A549 (cell line): ENCODE measurements around the gene PRIMPOL. TPM values are rescaled to one million over a fixed set of nuclear protein-coding genes. Genes with fewer than 3 reads are reported as not detected.
A peak's percentile ranks its signal among the peaks of the same experiment; 100 is the strongest.
"Not testable (repeated sequence)": the region's sequence is repeated elsewhere in the genome, so short reads cannot be mapped to it uniquely, and the experiment has no call there.

Experiments
- ATAC-seq, 2 experiments: fragments of 200-7000 bp in 1 of 2; fragments of >200 bp in 1 of 2; cut with Nextera tagmentation in 1 of 2; cut with Tn5 transposase in 1 of 2; 3 replicates each; pipeline versions ENCODE4 v1.8.0 to v1.9.1; 2018 to 2020; ENCODE audit warnings: mild to moderate bottlenecking in 1 of 2, moderate library complexity in 1 of 2
- CTCF ChIA-PET: fragments of 300-600 bp; sonication (Branson Sonifier 250); formaldehyde crosslinking; extraction: SDS; loops from one replicate; lab custom pipeline; 2021; ENCODE audit warnings: antibody characterized with exemption, inconsistent platforms; lab: Yijun Ruan, JAX
- POLR2A ChIA-PET: fragments of 350-600 bp; formaldehyde crosslinking; extraction: SDS; loops from one replicate; lab custom pipeline; 2021; ENCODE audit warnings: antibody characterized with exemption, inconsistent platforms; lab: Yijun Ruan, JAX
- DNase-seq, 2 experiments: peaks; one replicate each; pipeline versions ENCODE4 v3.0.0 to v3.0.0-alpha.2; 2011 to 2016; ENCODE audit warnings: low read depth in 1 of 2, low spot score in 1 of 2
- FAIRE-seq: peaks from 2 replicates; lab custom pipeline; 2011; peaks lifted over from hg19 to GRCh38; lab: Jason Lieb, UNC
- H3K27ac ChIP-seq, 2 experiments: fragments of >200 bp; sonication (Bioruptor Twin); formaldehyde crosslinking; 3 replicates each; pipeline ENCODE4 v1.5.1; 2016 to 2017
- H3K4me1 ChIP-seq: fragments of >200 bp; sonication (Bioruptor Twin); formaldehyde crosslinking; 3 replicates; pipeline ENCODE4 v1.6.1; 2016
- H3K4me2 ChIP-seq: fragments of >200 bp; sonication (Bioruptor Twin); formaldehyde crosslinking; 3 replicates; pipeline ENCODE4 v1.6.1; 2016
- H3K4me3 ChIP-seq: fragments of >200 bp; sonication (Bioruptor Twin); formaldehyde crosslinking; 3 replicates; pipeline ENCODE4 v1.5.1; 2016
- H3K9me3 ChIP-seq: fragments of >200 bp; sonication (Bioruptor Twin); formaldehyde crosslinking; 3 replicates; pipeline ENCODE4 v1.6.1; 2016
- ATOH8 ChIP-seq: fragments of 250-450 bp; sonication (Bioruptor Pico); IDR thresholded peaks from 2 replicates; pipeline ENCODE4 v1.5.0; 2020; ENCODE audit warnings: low read depth, mild to moderate bottlenecking, moderate library complexity
- CHD2 ChIP-seq: fragments of 150-350 bp; IDR thresholded peaks from 2 replicates; pipeline ENCODE4 v1.6.1; 2014; ENCODE audit warnings: low read length; ENCODE audit not compliant: partially characterized antibody
- CHD4 ChIP-seq: fragments of 200-600 bp; sonication (generic); IDR thresholded peaks from 2 replicates; pipeline ENCODE4 v1.6.1; 2016; ENCODE audit warnings: antibody characterized with exemption, mild to moderate bottlenecking, borderline replicate concordance
- E2F6 ChIP-seq: IDR thresholded peaks from 2 replicates; pipeline ENCODE4 v1.6.1; 2012; ENCODE audit warnings: low read depth, borderline replicate concordance
- EHMT2 ChIP-seq: fragments of 200-600 bp; sonication (generic); IDR thresholded peaks from 2 replicates; pipeline ENCODE4 v1.6.1; 2016; ENCODE audit warnings: antibody characterized with exemption, low read depth, mild to moderate bottlenecking, moderate library complexity
- EP300 ChIP-seq, 2 experiments: fragments of >200 bp; sonication (Bioruptor Twin); formaldehyde crosslinking; IDR thresholded peaks; 2 replicates in 1 of 2; 3 replicates in 1 of 2; pipeline ENCODE4 v1.6.1; 2016 to 2017
- ESRRA ChIP-seq: fragments of 150-350 bp; IDR thresholded peaks from 2 replicates; pipeline ENCODE4 v1.6.1; 2014; ENCODE audit warnings: mild to moderate bottlenecking, low read length, borderline replicate concordance
- FOSB ChIP-seq: fragments of 250-450 bp; sonication (Bioruptor Pico); IDR thresholded peaks from 2 replicates; pipeline ENCODE4 v1.5.0; 2020; ENCODE audit warnings: mild to moderate bottlenecking, moderate library complexity
- FOXS1 ChIP-seq: fragments of 250-450 bp; sonication (Bioruptor Pico); IDR thresholded peaks from 2 replicates; pipeline ENCODE4 v1.5.0; 2020; ENCODE audit warnings: mild to moderate bottlenecking, moderate library complexity
- GATA3 ChIP-seq: IDR thresholded peaks from 2 replicates; pipeline ENCODE4 v1.6.1; 2012; ENCODE audit warnings: borderline replicate concordance
- HDAC2 ChIP-seq: fragments of 200-600 bp; sonication (generic); IDR thresholded peaks from 2 replicates; pipeline ENCODE4 v1.6.1; 2016
- HMGXB4 ChIP-seq: fragments of 250-450 bp; sonication (Bioruptor Pico); IDR thresholded peaks from 2 replicates; pipeline ENCODE4 v1.5.0; 2021; ENCODE audit warnings: mild to moderate bottlenecking, moderate library complexity, borderline replicate concordance
- JUN ChIP-seq, 2 experiments: fragments of >200 bp; sonication (Bioruptor Twin); formaldehyde crosslinking; IDR thresholded peaks; 2 replicates in 1 of 2; 3 replicates in 1 of 2; pipeline ENCODE4 v1.6.1; 2016 to 2017
- NR3C1 ChIP-seq: fragments of >200 bp; sonication (Bioruptor Twin); formaldehyde crosslinking; IDR thresholded peaks from 3 replicates; pipeline ENCODE4 v1.6.1; 2017
- PHF8 ChIP-seq: fragments of 200-600 bp; sonication (generic); IDR thresholded peaks from 2 replicates; pipeline ENCODE4 v1.6.1; 2016; ENCODE audit warnings: low read depth, mild to moderate bottlenecking, antibody characterized with exemption, moderate library complexity, borderline replicate concordance
- POLR2A ChIP-seq: IDR thresholded peaks from 2 replicates; pipeline ENCODE4 v1.6.1; 2012; ENCODE audit warnings: mild to moderate bottlenecking, low read length
- RAD21 ChIP-seq, 2 experiments: fragments of >200 bp in 1 of 2; sonication (Bioruptor Twin) in 1 of 2; formaldehyde crosslinking in 1 of 2; IDR thresholded peaks in 1 of 2; conservative IDR thresholded peaks in 1 of 2; 2 replicates in 1 of 2; 3 replicates in 1 of 2; pipeline ENCODE4 v1.6.1; 2012 to 2018; ENCODE audit warnings: inconsistent platforms in 1 of 2
- SREBF2 ChIP-seq: fragments of 450-650 bp; IDR thresholded peaks from 2 replicates; pipeline ENCODE4 v1.6.1; 2014; ENCODE audit warnings: mild to moderate bottlenecking, moderate library complexity
- ZC3H11A ChIP-seq: fragments of 450-650 bp; IDR thresholded peaks from 2 replicates; pipeline ENCODE4 v1.6.1; 2014; ENCODE audit warnings: antibody characterized with exemption, mild to moderate bottlenecking
- WGBS: methylation state at CpG from one replicate; pipeline ENCODE4 v1.1.6; 2017; ENCODE audit errors: missing lambda C conversion rate; 5-methylcytosine and 5-hydroxymethylcytosine counted together
- polyA minus RNA-seq: library from RNA; depleted of rRNA, polyadenylated mRNA; stranded (reverse); fragments of >200 nt; gene quantifications from 2 replicates; pipeline ENCODE4 v1.2.3, GENCODE V29; 2011; rRNA and poly(A)+ RNA removed
- polyA plus RNA-seq, 4 experiments: library from polyadenylated mRNA; depleted of rRNA in 3 of 4; stranded (reverse); fragments of >200 nt; fragmentation: RNase III in 1 of 4; extraction: RNeasy Plus Mini Kit Qiagen cat#74134 plus additional on column Dnase treatment in 1 of 4; gene quantifications; 2 replicates in 3 of 4; 3 replicates in 1 of 4; pipeline ENCODE4 v1.2.3, GENCODE V29; 2011 to 2017
- TF ChIP-seq, protein P1 (sequence below): fragments of >200 bp; sonication (Bioruptor Twin); formaldehyde crosslinking; IDR thresholded peaks from 3 replicates; pipeline ENCODE4 v1.6.1; 2016

The PRIMPOL gene, protein sequence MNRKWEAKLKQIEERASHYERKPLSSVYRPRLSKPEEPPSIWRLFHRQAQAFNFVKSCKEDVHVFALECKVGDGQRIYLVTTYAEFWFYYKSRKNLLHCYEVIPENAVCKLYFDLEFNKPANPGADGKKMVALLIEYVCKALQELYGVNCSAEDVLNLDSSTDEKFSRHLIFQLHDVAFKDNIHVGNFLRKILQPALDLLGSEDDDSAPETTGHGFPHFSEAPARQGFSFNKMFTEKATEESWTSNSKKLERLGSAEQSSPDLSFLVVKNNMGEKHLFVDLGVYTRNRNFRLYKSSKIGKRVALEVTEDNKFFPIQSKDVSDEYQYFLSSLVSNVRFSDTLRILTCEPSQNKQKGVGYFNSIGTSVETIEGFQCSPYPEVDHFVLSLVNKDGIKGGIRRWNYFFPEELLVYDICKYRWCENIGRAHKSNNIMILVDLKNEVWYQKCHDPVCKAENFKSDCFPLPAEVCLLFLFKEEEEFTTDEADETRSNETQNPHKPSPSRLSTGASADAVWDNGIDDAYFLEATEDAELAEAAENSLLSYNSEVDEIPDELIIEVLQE
- polyA plus RNA-seq (2011; rRNA removed) (18.1 and 23.9 TPM in 2 replicates), polyA plus RNA-seq (2017; fragmentation: RNase III; extraction: RNeasy Plus Mini Kit Qiagen cat#74134 plus additional on column Dnase treatment) (9.7 to 11.2 TPM (median 10.0 TPM) in 3 replicates), polyA minus RNA-seq (2.2 and 2.5 TPM in 2 replicates)
- polyA plus RNA-seq (2012; cell fraction: cytosol; rRNA removed): 5.0 and 6.1 TPM in 2 replicates
- 3.8 and 4.6 TPM in 2 replicates for polyA plus RNA-seq (2012; cell fraction: nucleus; rRNA removed)

DNA sequence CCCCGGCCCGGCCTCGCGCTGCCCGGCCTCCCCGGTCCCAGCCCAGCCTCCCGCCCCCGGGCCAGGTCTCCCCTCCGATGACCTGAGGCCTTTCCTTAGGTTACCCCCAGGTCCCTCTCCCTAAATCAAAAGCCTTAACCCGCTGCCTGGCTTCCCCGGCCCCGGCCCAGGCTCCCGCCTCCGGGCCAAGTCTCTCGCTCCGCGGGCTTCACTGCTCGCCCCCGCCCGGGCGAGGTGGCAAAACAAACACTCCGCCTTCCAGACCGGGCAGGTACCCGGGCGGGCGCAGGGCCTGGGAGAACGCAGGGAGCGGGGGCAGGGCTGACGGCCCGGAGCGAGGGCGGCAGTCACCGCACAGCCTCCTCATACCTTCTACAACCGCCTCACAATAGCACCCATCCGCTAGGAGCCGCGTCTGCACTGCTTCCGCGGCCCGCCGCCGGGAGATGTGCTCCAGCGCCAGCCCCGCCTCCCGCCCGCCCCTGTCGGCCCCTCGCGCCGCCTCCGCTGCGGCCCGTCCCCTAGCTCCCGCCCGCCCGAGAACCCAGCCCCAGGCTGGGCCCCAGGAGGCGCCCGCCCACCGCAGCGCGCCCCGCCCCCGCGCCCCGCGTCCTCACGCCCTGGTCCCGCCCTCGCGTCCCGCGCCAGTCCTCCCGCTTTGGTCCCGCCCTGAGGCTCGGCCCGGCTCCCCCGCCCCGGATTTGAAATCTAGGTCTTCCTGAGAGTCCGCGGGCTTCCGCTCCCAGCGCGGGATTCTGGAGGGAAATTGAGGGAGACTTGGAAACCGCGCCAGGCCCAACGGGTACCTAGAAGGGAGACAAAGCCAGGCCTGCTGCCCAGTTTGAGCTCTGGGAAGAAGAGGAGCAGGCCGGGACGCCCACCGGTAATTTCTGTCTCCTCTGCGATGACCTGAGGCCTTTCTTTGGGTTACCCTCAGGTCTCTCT is at the start of gene PRIMPOL, which contains the start of gene CASP3:
Gene PRIMPOL, plus strand, starts transcription at position 713 of the 945 bp plus-strand sequence. CDS start 7,403 bp downstream, outside the sequence.
Gene CASP3, minus strand, starts transcription at position 422 of the 945 bp plus-strand sequence. CDS start 10,994 bp downstream, outside the sequence.
- Histone ChIP-seq H3K9me3 (no peaks in the 10 kb centered on the region), H3K4me1 (peaks cover 14% of the 10 kb centered on the region), H3K4me2 (peak within 1 kb of the TSS; percentile 100), H3K4me3 (peak within 1 kb of the TSS; percentile 83), H3K27ac (peak within 1 kb of the TSS; percentile 84 to 97)
- ChIA-PET POLR2A (interaction anchor here (0.6 to 1.9 kb wide), 13 partner anchors 11 to 662 kb away, joined by 3 to 8 read pairs (median 3); partner anchors contain the start of genes CENPU, IRF2 and SLC25A4), CTCF (interaction anchor here (1.0 to 1.3 kb wide), 3 partner anchors 10 to 385 kb away, joined by 3 read pairs; no protein-coding TSS in a partner anchor)
- whole genome bisulfite sequencing: 3% methylated on average over 6 of the region's 90 CpGs
- peak; percentile 93 to 94 for ATAC-seq
- peak; percentile 27 to 91 for DNase-seq
- no peak for FAIRE-seq
- TF ChIP-seq CHD2 (no peak), HMGXB4 (CRISPR knock-in tag) (no peak), NR3C1 (no peak), ATOH8 (CRISPR knock-in tag) (no peak), GATA3 (no peak), SREBF2 (no peak), ZC3H11A (no peak), E2F6 (peak; percentile 66; the same call in 1 of the 2 replicates), HDAC2 (no peak), FOXS1 (CRISPR knock-in tag) (no peak), POLR2A (peak; percentile 97), FOSB (CRISPR knock-in tag) (no peak), CHD4 (no peak), ESRRA (no peak), EHMT2 (no peak), JUN (IDR thresholded peaks at IDR 0.05) (peak in 1 of 2 experiments; percentile 82; a peak in 4 of 5 replicates), PHF8 (peak; percentile 57), RAD21 (conservative IDR thresholded peaks at IDR 0.05 in 1 of 2, IDR thresholded peaks at IDR 0.05 in 1 of 2) (peak; percentile 7 to 28; a peak in 2 of 5 replicates), EP300 (IDR thresholded peaks at IDR 0.05) (no peak)
- TF ChIP-seq, protein P1, sequence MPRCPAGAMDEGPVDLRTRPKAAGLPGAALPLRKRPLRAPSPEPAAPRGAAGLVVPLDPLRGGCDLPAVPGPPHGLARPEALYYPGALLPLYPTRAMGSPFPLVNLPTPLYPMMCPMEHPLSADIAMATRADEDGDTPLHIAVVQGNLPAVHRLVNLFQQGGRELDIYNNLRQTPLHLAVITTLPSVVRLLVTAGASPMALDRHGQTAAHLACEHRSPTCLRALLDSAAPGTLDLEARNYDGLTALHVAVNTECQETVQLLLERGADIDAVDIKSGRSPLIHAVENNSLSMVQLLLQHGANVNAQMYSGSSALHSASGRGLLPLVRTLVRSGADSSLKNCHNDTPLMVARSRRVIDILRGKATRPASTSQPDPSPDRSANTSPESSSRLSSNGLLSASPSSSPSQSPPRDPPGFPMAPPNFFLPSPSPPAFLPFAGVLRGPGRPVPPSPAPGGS: peak; percentile 67; the same call in 1 of the 3 replicates

DNA sequence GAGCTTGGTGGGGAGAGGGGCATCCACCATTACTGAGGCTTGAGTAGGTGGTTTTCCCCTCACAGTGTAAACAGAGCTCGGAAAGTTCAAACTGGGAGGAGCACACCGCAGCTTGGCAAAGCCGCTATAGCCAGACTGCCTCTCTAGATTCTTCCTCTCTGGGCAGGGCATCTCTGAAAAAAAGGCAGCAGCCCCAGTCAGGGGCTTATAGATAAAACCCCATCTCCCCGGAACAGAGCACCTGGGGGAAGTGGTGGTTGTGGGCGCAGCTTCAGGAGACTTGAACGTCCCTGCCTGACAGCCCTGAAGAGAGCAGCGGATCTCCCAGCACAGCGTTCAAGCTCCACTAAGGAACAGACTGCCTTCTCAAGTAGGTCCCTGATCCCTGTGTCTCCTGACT is 48.6 kb upstream of the PRIMPOL start:
- POLR2A ChIA-PET, ATAC-seq, DNase-seq, H3K27ac ChIP-seq, FAIRE-seq, H3K4me3 ChIP-seq, H3K4me2 ChIP-seq, H3K9me3 ChIP-seq, H3K4me1 ChIP-seq: not testable (repeated sequence)
- CTCF ChIA-PET: interaction anchor here (1.2 kb wide), 1 partner anchor 11 kb away, joined by 3 read pairs; no protein-coding TSS in a partner anchor
- WGBS: 50% methylated on average over 7 of the region's 8 CpGs

GRCh38 chr4:184602857-184603256 is 46.7 kb upstream of the PRIMPOL start:
- ATAC-seq, CTCF ChIA-PET, POLR2A ChIA-PET, DNase-seq, H3K27ac ChIP-seq, FAIRE-seq, H3K4me3 ChIP-seq, H3K4me2 ChIP-seq, H3K4me1 ChIP-seq, H3K9me3 ChIP-seq: not testable (repeated sequence)
- WGBS: 0% methylated on average over 1 of the region's 1 CpG

GRCh38 chr4:184607429-184607828 is 42.1 kb upstream of the PRIMPOL start:
- CTCF ChIA-PET, POLR2A ChIA-PET: not testable (repeated sequence)

More at GRCh38 chr4:184607429-184607828, 42.1 kb upstream of the PRIMPOL start:
- H3K4me3 ChIP-seq, FAIRE-seq, DNase-seq, H3K27ac ChIP-seq, H3K9me3 ChIP-seq, H3K4me1 ChIP-seq, ATAC-seq, H3K4me2 ChIP-seq: not testable (repeated sequence)
- WGBS: 19% methylated on average over 2 of the region's 2 CpGs
